NCI-H2171 treated with DMSO at 0.1 percent for 48 hours (cell line): ENCODE results near the gene CBLN3.
A peak's percentile ranks its signal among the peaks of the same experiment; 100 is the strongest.
"Not testable (repeated sequence)": the region's sequence is repeated elsewhere in the genome, so short reads cannot be mapped to it uniquely, and the experiment has no call there.

Experiments used
- DNase-seq: peaks from one replicate; lab custom pipeline; 2025; lab: John Stamatoyannopoulos, UW

CBLN3 gene

GRCh38 chr14:24429395-24430142, at the start of gene CBLN3, which contains the start of gene KHNYN:
CBLN3 (minus strand) TSS chr14:24429668; CDS start chr14:24429054, 614 bp downstream.
KHNYN (plus strand) TSS chr14:24429954; CDS start chr14:24430731, 777 bp downstream.
- peak; percentile 88 for DNase-seq

- no peak for DNase-seq
Observed at GRCh38 chr14:24475261-24475660, 45.8 kb upstream of the CBLN3 start.

GRCh38 chr14:24473211-24473610, 43.7 kb upstream of the CBLN3 start:
- peak; percentile 68 for DNase-seq

GRCh38 chr14:24470450-24470849, 41.0 kb upstream of the CBLN3 start:
- DNase-seq = not testable (repeated sequence)

GRCh38 chr14:24465805-24466204, 36.3 kb upstream of the CBLN3 start:
- DNase-seq = no peak

- no peak for DNase-seq
Observed at GRCh38 chr14:24465368-24465767, 35.9 kb upstream of the CBLN3 start.

GRCh38 chr14:24463884-24464785, 34.7 kb upstream of the CBLN3 start:
- DNase-seq = peak; percentile 44

- DNase-seq = peak; percentile 44
Observed at GRCh38 chr14:24463017-24463883, 33.8 kb upstream of the CBLN3 start.

- DNase-seq = no peak
Observed at GRCh38 chr14:24461336-24461735, 31.9 kb upstream of the CBLN3 start.

- DNase-seq = no peak
Observed at GRCh38 chr14:24459331-24459730, 29.9 kb upstream of the CBLN3 start.

- no peak for DNase-seq
Observed at GRCh38 chr14:24458736-24459135, 29.3 kb upstream of the CBLN3 start.

- peak; percentile 13 for DNase-seq
Observed at GRCh38 chr14:24456980-24457379, 27.5 kb upstream of the CBLN3 start.

- not testable (repeated sequence) for DNase-seq
Observed at GRCh38 chr14:24450828-24451227, 21.4 kb upstream of the CBLN3 start.

- no peak for DNase-seq
Observed at GRCh38 chr14:24443053-24443665, 13.7 kb upstream of the CBLN3 start.

GRCh38 chr14:24442240-24443052, 13.0 kb upstream of the CBLN3 start, which contains the start of gene SDR39U1:
SDR39U1 (minus strand) TSS chr14:24442776; CDS start chr14:24442769, 7 bp downstream.
- peak; percentile 100 for DNase-seq

- DNase-seq = peak; percentile 86
Observed at GRCh38 chr14:24441904-24442239, 12.4 kb upstream of the CBLN3 start.

- DNase-seq = no peak
Observed at GRCh38 chr14:24441485-24441884, 12.0 kb upstream of the CBLN3 start.

GRCh38 chr14:24440606-24441399, 11.3 kb upstream of the CBLN3 start:
- DNase-seq = no peak

GRCh38 chr14:24439830-24440605, 10.6 kb upstream of the CBLN3 start:
- DNase-seq = no peak
